Measurements from ENCODE around the gene ANXA11. TPM values are rescaled to one million over a fixed set of nuclear protein-coding genes. Genes with fewer than 3 reads are reported as not detected.

The ANXA11 gene
- total and polyA plus RNA-seq, 2 experiments from 2014 or later: 42.3 to 70.0 TPM

GRCh38 chr10:80199828-80200227, 5.5 kb downstream of the ANXA11 start (continued):
- TF ChIP-seq EZH2phosphoT487 (IDR thresholded peaks at IDR 0.05; ENCODE audit: unreplicated experiment) (no peak), ZNF462 (CRISPR knock-in tag; IDR thresholded peaks at IDR 0.05) (no peak)

DNA sequence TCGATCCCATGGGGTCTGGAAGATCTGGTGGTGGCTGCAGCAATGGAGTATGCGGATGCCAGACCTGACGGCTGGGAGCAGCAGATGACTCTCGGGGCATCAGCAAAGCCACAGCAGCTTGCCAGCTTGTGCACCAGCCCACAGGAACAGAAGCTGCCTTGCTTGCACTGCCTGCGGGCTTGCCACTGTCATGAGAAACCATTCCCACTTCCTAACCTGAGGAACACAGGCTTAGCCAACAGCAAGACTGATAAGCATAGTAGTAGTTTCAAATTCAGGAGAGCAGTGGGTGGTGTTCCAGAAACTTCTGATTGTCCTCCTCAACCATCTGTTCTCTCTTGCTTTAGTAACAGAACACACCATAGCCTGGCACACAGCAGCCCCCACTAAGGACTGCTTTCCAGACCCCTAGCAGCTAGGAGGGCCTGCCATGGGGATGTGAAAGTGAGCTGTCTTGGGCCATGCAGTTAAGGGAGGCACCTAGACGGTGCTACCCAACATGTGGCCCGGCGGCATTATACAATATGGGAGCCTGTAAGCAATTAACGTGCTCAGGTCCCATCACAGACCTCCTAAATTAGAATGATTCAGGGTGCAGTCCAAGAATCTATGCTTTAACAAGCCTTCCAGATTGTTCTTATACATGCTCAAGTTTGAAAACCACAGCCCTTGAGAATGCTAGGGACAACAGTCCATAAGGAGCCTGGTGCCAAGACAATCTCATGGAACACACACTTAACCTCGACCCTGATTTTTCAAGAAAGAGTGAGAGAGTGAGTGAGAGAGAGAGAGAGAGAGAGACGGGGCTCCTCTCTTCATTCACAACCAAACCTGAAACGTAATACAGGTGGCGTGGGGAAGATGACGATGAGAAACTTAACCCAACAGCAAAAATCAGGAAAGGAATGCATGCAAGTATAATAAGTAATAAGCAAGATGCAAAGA, 7.1 kb downstream of the ANXA11 start:
- Mint-ChIP-seq H3K9me3 (no peaks in the 10 kb centered on the region), H3K27ac (no peak overlapping the region), H3K36me3 (ENCODE audit: low read depth) (no peaks in the 10 kb centered on the region; the same call in 2 of the 3 replicates), H3K27me3 (ENCODE audit: insufficient read depth, low read depth, poor library complexity) (peaks cover 3% of the 10 kb centered on the region), H3K4me1 (peaks cover 49% of the 10 kb centered on the region), H3K4me3 (no peak overlapping the region)
- Histone ChIP-seq H3F3A (replicated peaks; ENCODE audit: low read depth) (no peaks in the 10 kb centered on the region), H2AFZ (no peak overlapping the region), H3K27me3 (ENCODE audit: insufficient read depth) (no peaks in the 10 kb centered on the region), H3K9me2 (ENCODE audit: insufficient read depth) (no peaks in the 10 kb centered on the region), H3K4me2 (no peak overlapping the region), H3K36me3 (ENCODE audit: insufficient read depth) (no peaks in the 10 kb centered on the region; the same call in 1 of the 2 replicates), H3K4me1 (ENCODE audit: insufficient read depth) (peaks cover 29% of the 10 kb centered on the region), H3K27ac (ENCODE audit: low read depth) (no peak overlapping the region), H3K79me2 (replicated peaks; ENCODE audit: insufficient read depth) (peaks cover 89% of the 10 kb centered on the region), H4K20me1 (replicated peaks; ENCODE audit: insufficient read depth) (peaks cover 14% of the 10 kb centered on the region), H3K4me3 (no peak overlapping the region)
- TF ChIP-seq CREB1 (CRISPR knock-in tag; IDR thresholded peaks at IDR 0.05; ENCODE audit: low read depth) (no peak), ZNF114 (CRISPR knock-in tag; IDR thresholded peaks at IDR 0.05) (no peak), JUNB (IDR thresholded peaks at IDR 0.05; ENCODE audit: unreplicated experiment) (no peak)
- DNase-seq (ENCODE audit: low spot score) (no peak), ATAC-seq (no peak)

Data from GM23338 (cell line).